Left colon (tissue), 2 donors: ENCODE data around the gene RSAD1. TPM values are rescaled to one million over a fixed set of nuclear protein-coding genes. Genes with fewer than 3 reads are reported as not detected.

ENCODE experiments used
- ATAC-seq: fragments of 200-7000 bp; cut with Tn5 transposase; one replicate; pipeline ENCODE4 v1.9.1; 2020; ENCODE audit warnings: mild to moderate bottlenecking, moderate library complexity
- DNase-seq, 2 donors: peaks; one replicate each; pipeline ENCODE4 v3.0.0-alpha.2; 2020
- intact Hi-C, 2 donors: fragments of 100-400 bp; cut with DNase I in 1 of 2; cut with micrococcal nuclease in 1 of 2; formaldehyde crosslinking; loops; one replicate each; pipeline versions ENCODE4 v1.11.2 to v1.14.0; 2022; cut with DNase I, micrococcal nuclease
- total RNA-seq, 2 donors: library from RNA; stranded (reverse); fragmentation: NEBNext Ultra II Directional; extraction: Animal tissue kit (Norgen Biotek cat#: 25700); gene quantifications; one replicate each; pipeline ENCODE4 v1.2.1, GENCODE V29; 2021
- donor health status: DM: no; HTN: no; CAD: no.
- donor health status: DM: yes; HTN: yes; CAD: no.

Gene RSAD1
- total RNA-seq, 2 donors from 2014 or later: 29.1 to 33.9 TPM

- peak; percentile 71 to 85 for DNase-seq
These were observed 25.9 kb upstream of the RSAD1 start for GRCh38 chr17:50452630-50453300.

GRCh38 chr17:50453901-50454300 lies 24.8 kb upstream of the RSAD1 start:
- DNase-seq (no peak), ATAC-seq (no peak)
- intact Hi-C loops: no loop called here

More at GRCh38 chr17:50452630-50453300, 25.9 kb upstream of the RSAD1 start:
- peak; percentile 84 for ATAC-seq
- intact Hi-C loops: no loop called here

- DNase-seq (no peak), ATAC-seq (no peak)
- intact Hi-C loops: no loop called here
These were observed 21.0 kb upstream of the RSAD1 start for GRCh38 chr17:50457621-50458020.

- no peak for ATAC-seq
- no peak for DNase-seq
- intact Hi-C loops: no loop called here
These were observed 20.4 kb upstream of the RSAD1 start for GRCh38 chr17:50458270-50458669.

GRCh38 chr17:50458701-50459676 lies 19.7 kb upstream of the RSAD1 start:
- ATAC-seq (peak; percentile 58), DNase-seq (peak; percentile 7 to 55)

GRCh38 chr17:50459756-50460155 lies 18.9 kb upstream of the RSAD1 start:
- intact Hi-C loops: no loop called here
- ATAC-seq (no peak), DNase-seq (no peak)

More at GRCh38 chr17:50458701-50459676, 19.7 kb upstream of the RSAD1 start:
- intact Hi-C loops: no loop called here

GRCh38 chr17:50460831-50461526 lies 17.7 kb upstream of the RSAD1 start:
- DNase-seq: peak in 1 of 2 donors; percentile 29
- intact Hi-C loops: no loop called here

GRCh38 chr17:50461550-50462132 lies 17.0 kb upstream of the RSAD1 start:
- ATAC-seq (no peak), DNase-seq (peak; percentile 2 to 22)
- intact Hi-C loops: no loop called here

More at GRCh38 chr17:50460831-50461526, 17.7 kb upstream of the RSAD1 start:
- no peak for ATAC-seq

GRCh38 chr17:50462446-50462845 lies 16.2 kb upstream of the RSAD1 start:
- no peak for DNase-seq
- no peak for ATAC-seq
- intact Hi-C loops: no loop called here

- DNase-seq: no peak
- ATAC-seq: no peak
- intact Hi-C loops: no loop called here
These were observed 14.5 kb upstream of the RSAD1 start for GRCh38 chr17:50464121-50464520.

- ATAC-seq (no peak), DNase-seq (peak in 1 of 2 donors; percentile 2)
- intact Hi-C loops: no loop called here
These were observed 13.9 kb upstream of the RSAD1 start for GRCh38 chr17:50464736-50465135.

GRCh38 chr17:50465171-50465570 lies 13.5 kb upstream of the RSAD1 start:
- DNase-seq (no peak), ATAC-seq (no peak)
- intact Hi-C loops: no loop called here

GRCh38 chr17:50465635-50466034 lies 13.0 kb upstream of the RSAD1 start:
- intact Hi-C loops: no loop called here
- no peak for ATAC-seq

GRCh38 chr17:50466371-50467113 lies 12.1 kb upstream of the RSAD1 start:
- DNase-seq: peak; percentile 84 to 88
- intact Hi-C loops: no loop called here
- peak; percentile 78 for ATAC-seq

More at GRCh38 chr17:50465635-50466034, 13.0 kb upstream of the RSAD1 start:
- DNase-seq: no peak

GRCh38 chr17:50467114-50467854 lies 11.4 kb upstream of the RSAD1 start:
- ATAC-seq (peak; percentile 8), DNase-seq (no peak)
- intact Hi-C loops: no loop called here

GRCh38 chr17:50467855-50468303 lies 10.8 kb upstream of the RSAD1 start:
- DNase-seq (no peak), ATAC-seq (no peak)
- intact Hi-C loops: no loop called here
